Hematopoietic multipotent progenitor cell treated with erythropoietin and hydrocortisone succinate and interleukin-3 and kit ligand, for 17 days (in vitro differentiated cells): ENCODE results near the gene KAT6B.
"Not testable (repeated sequence)": the region's sequence is repeated elsewhere in the genome, so short reads cannot be mapped to it uniquely, and the experiment has no call there.

ENCODE experiments used
- DNase-seq: peaks from one replicate; pipeline ENCODE4 v3.0.0-alpha.2; 2015; ENCODE audit warnings: low spot score

KAT6B gene

DNA sequence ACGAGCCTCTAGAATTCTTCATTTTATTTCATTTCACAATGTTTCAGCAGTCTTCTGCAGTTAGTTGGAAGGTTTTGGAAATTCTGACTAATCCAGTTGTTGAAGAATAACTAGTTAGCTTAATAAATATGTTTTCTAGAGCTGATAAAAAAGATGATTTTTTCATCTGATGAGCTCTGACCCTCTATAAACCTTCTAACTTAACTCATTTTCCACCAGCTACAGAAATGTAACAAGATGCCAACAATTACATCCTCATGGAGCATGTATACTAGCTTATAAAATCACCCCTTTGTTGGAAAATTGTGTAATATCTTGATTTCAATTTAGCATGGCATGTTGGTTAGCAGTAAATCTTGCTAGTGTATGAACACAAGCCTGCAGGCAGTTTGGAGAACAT lies 33.1 kb downstream of the KAT6B start:
- DNase-seq, result no peak

DNA sequence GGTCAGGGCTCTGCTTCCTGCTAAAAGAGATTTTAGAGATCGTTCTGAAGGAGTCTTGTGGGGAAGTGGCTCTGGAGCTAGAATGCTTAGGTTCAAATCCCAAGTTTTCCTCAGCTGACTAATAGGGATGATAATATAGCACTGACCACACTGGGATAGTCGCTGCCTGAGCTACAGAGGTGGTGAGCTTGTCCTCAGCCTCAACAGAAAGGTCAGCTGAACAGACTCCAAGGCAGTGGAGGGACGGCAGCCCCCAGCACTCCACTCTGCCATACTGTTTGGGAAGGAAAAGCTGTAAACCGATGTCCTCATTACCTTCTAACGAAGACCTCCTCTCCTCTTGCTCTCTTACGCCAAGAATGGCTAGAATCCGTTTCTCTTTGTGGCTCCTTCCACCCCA lies 36.2 kb downstream of the KAT6B start:
- DNase-seq, result no peak

GRCh38 chr10:74863551-74863950 lies 37.2 kb downstream of the KAT6B start:
- DNase-seq, result no peak

GRCh38 chr10:74867351-74867750 lies 41.0 kb downstream of the KAT6B start:
- DNase-seq, result no peak

DNA sequence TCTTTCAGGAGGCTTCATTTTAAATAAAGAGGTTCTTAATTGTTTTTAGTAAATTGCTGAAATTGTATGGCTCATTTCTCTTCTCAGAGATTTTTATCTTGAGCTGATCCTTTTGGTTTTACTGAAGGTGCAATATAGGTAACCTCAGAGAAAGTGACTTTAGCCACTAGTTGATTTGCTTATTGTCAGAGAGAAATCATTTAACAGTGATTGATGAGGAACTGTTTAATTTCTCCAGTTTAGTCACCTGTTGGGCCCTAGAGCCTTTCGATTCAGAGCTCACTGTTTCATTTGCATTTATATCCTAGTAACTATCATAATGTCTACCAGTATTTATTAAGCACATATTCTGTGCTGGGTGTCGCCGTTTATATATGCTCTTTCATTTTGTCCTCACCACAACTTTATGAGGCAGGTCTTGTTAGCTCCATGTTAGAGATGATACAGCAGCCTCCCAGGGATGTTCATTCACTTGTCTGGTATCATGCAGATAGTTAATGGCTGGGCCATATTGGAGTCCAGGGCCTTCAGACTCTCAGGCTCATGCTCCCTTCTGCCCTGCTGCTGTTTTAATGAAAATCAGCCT lies 42.1 kb downstream of the KAT6B start:
- DNase-seq, result no peak

DNA sequence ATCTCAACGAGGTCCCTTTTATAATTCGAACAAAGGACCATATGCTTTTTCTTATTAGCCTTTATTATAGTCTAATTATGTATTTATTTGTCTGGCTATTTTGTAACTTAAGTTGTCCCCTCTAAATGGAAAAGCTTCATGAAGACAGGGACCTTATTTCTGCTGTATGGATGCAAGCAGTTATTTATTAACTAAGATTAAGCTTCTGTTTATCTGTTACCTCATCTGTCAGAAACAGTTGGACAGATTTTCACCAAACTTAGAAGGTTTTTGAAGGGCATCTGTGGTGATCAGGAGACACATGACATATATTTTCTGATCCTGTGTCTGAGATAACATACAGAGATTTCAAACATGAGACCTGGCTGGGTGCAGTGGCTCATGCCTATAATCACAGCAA lies 43.2 kb downstream of the KAT6B start:
- no peak for DNase-seq

GRCh38 chr10:74870191-74870590 lies 43.8 kb downstream of the KAT6B start:
- DNase-seq, result no peak

GRCh38 chr10:74871595-74872382 lies 45.4 kb downstream of the KAT6B start:
- no peak for DNase-seq

- no peak for DNase-seq
These were observed 47.5 kb downstream of the KAT6B start for GRCh38 chr10:74873803-74874454.

GRCh38 chr10:74874649-74875048 lies 48.2 kb downstream of the KAT6B start:
- DNase-seq, result no peak

GRCh38 chr10:74875068-74875467 lies 48.7 kb downstream of the KAT6B start:
- no peak for DNase-seq

GRCh38 chr10:74875966-74876365 lies 49.6 kb downstream of the KAT6B start:
- DNase-seq, result no peak

- DNase-seq, result not testable (repeated sequence)
These were observed 50.7 kb downstream of the KAT6B start for GRCh38 chr10:74877054-74877453.

- no peak for DNase-seq
These were observed 51.5 kb downstream of the KAT6B start for GRCh38 chr10:74877898-74878297.

DNA sequence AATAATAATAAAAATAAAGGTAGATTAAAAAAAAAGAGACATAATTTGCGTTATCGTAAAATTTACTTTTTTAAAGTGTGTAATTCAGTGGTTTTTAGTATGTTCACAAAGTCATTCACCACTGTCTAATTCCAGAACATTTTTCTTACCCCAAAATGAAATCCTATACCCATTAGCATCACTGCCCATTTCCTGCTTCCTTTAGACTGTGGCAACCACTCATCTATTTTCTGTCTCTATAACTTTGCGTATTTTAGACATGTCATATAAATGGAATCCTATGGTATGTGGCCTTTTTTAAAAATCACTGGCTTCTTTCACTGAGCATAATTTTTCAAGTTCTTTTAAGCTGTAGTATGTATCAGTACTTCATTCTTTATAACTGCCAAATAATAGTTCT lies 53.6 kb downstream of the KAT6B start:
- no peak for DNase-seq

- DNase-seq, result no peak
These were observed 55.0 kb downstream of the KAT6B start for GRCh38 chr10:74881253-74881884.

DNA sequence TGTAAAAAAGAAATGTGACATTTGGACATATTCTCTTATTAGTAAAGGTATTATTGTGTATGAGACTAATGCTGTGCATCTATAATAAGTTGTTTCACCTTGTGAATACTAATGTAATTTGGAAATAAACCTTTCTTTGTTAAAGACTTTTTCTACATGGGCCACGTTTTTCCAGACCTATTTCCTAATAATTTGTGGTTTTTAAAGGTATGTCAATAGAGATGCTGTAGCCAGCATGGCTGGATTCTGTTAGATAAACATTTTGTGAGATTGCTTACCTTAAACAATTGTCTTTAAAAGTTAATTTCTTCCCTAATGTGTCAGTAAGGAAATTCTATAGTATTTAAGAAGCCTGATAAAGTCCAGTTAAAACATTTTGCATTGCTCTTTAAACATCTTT lies 56.0 kb downstream of the KAT6B start:
- no peak for DNase-seq

DNA sequence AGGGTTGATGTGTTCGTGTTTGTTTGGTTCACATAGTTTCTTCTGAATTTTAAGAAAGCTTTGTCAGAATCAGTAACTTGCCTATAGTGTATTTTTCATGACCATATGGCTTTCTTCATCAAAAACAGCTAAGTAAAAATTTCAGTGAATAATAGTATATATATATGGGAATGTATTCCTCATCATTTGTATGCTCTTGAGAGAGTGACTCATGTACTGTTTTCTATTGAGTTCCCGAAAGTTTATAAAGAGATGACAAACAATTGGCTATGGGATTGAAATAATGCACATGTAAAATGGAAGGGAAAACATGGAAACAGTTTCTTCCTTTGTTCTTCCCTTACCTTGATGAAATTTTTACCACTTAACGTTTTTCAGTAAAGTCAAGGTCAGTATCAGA lies 56.4 kb downstream of the KAT6B start:
- no peak for DNase-seq

- no peak for DNase-seq
These were observed 57.0 kb downstream of the KAT6B start for GRCh38 chr10:74883428-74883827.

- no peak for DNase-seq
These were observed 61.3 kb downstream of the KAT6B start for GRCh38 chr10:74887614-74888284.

DNA sequence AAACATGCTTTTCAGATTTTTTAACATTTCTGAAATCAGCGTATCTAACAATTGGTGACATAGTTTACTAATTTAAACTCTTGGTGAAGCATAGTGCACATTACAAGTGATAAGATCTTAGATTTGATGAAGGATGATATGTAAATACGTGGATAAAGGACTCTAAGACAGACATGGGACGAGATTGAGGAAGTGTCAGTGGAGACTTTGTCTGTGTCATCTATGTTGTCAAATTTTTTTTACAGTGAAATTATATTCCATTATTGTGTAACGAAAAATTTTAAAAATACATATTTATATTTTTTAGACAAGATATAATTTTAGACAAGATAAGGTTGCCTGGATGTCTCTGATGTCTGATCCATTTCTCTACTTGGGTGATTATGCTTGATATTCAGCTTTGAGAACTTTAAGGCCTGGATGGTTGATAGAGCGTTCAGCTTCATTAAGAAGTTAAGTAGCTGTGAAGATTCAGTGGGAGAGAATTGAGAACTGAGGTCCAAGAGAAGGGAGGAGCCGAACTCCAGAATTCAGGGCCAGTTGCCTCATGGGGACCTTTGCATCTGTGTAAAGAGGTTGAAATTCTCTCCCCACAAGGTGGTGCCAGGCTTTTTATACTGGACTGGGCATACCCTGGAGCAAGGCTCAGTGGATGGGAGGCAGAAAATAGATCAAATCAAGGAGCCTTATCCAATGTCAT lies 62.7 kb downstream of the KAT6B start:
- no peak for DNase-seq

DNA sequence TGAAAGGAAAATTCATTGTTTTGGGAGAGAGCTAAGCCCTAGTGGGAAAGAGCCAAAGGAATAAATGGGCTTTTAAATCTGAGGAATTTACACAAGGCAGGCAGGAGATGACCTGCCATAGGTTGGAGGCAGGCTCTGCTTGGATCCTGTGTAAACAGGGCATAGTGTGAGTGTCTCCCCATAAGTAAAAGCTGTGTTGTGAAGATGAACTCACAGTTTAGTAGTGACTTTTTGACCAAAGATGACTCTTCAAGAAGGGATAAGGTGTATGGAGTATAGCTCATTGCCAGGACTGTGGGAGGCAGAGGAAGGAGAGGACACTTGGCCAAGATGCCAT lies 63.2 kb downstream of the KAT6B start:
- no peak for DNase-seq
